ENCODE results near the gene GRPEL1.

Gene GRPEL1

GRCh38 chr4:7054106-7054880 lies 13.6 kb downstream of the GRPEL1 start:
- Histone ChIP-seq H4K91ac (ENCODE audit: low read depth, low read length) (no peak overlapping the region), H3K9ac (ENCODE audit: low read length) (no peak overlapping the region), H3K36me3 (ENCODE audit: control insufficient read depth in 1 of 2, insufficient read depth in 2 of 2, low read length in 2 of 2) (peaks cover 29 to 43% of the 10 kb centered on the region in 2 experiments), H3K4me2 (ENCODE audit: low read length) (no peak overlapping the region), H3K4me1 (ENCODE audit: control insufficient read depth in 1 of 2, insufficient read depth in 2 of 2, low read length in 2 of 2) (no peaks in the 10 kb centered on the region), H3K79me1 (ENCODE audit: low read length) (no peaks in the 10 kb centered on the region), H3K14ac (ENCODE audit: low read length) (no peak overlapping the region), H3K9me3 (ENCODE audit: insufficient read depth, low read depth, low read length) (peaks cover 1% of the 10 kb centered on the region), H3K4ac (ENCODE audit: low read depth, low read length) (no peak overlapping the region), H3K79me2 (ENCODE audit: control insufficient read depth, insufficient read depth, low read length, poor library complexity) (peaks cover 2% of the 10 kb centered on the region), H3K23ac (ENCODE audit: low read length) (no peak overlapping the region), H2AK5ac (ENCODE audit: low read length) (no peak overlapping the region), H3K27ac (ENCODE audit: low read depth, low read length) (no peak overlapping the region), H3K27me3 (ENCODE audit: insufficient read depth, low read length) (no peaks in the 10 kb centered on the region), H4K12ac (ENCODE audit: low read depth, low read length) (no peak overlapping the region), H4K8ac (ENCODE audit: low read depth, low read length) (no peak overlapping the region), H2AFZ (ENCODE audit: insufficient read depth, low read length, poor library complexity) (no peak overlapping the region), H2BK120ac (ENCODE audit: insufficient read depth, low read length, poor library complexity) (no peak overlapping the region), H2BK5ac (ENCODE audit: low read depth, low read length, poor library complexity) (no peak overlapping the region), H3K4me3 (ENCODE audit: low read depth, low read length) (no peak overlapping the region), H3K18ac (ENCODE audit: low read length) (no peak overlapping the region), H2BK12ac (ENCODE audit: low read length) (no peak overlapping the region)
- no peak for DNase-seq
- no CpG with 5 or more reads among the region's 52 CpGs for WGBS (ENCODE audit: extremely low coverage, insufficient coverage, insufficient read length)

- Histone ChIP-seq H3K9ac (ENCODE audit: low read length) (no peak overlapping the region), H4K8ac (ENCODE audit: low read depth, low read length) (no peak overlapping the region), H2BK120ac (ENCODE audit: insufficient read depth, low read length, poor library complexity) (no peak overlapping the region), H3K23ac (ENCODE audit: low read length) (no peak overlapping the region), H3K27ac (ENCODE audit: low read depth, low read length) (no peak overlapping the region), H3K27me3 (ENCODE audit: insufficient read depth, low read length) (no peaks in the 10 kb centered on the region), H3K36me3 (ENCODE audit: control insufficient read depth in 1 of 2, insufficient read depth in 2 of 2, low read length in 2 of 2) (peaks cover 31 to 43% of the 10 kb centered on the region in 2 experiments), H3K4me3 (ENCODE audit: low read depth, low read length) (no peak overlapping the region), H3K4ac (ENCODE audit: low read depth, low read length) (peak overlapping the region; percentile 51), H2BK12ac (ENCODE audit: low read length) (no peak overlapping the region), H3K14ac (ENCODE audit: low read length) (no peak overlapping the region), H2AK5ac (ENCODE audit: low read length) (no peak overlapping the region), H2BK5ac (ENCODE audit: low read depth, low read length, poor library complexity) (no peak overlapping the region), H3K79me1 (ENCODE audit: low read length) (no peaks in the 10 kb centered on the region), H4K91ac (ENCODE audit: low read depth, low read length) (no peak overlapping the region), H2AFZ (ENCODE audit: insufficient read depth, low read length, poor library complexity) (no peak overlapping the region), H3K9me3 (ENCODE audit: insufficient read depth, low read depth, low read length) (peaks cover 1% of the 10 kb centered on the region), H3K4me1 (ENCODE audit: control insufficient read depth in 1 of 2, insufficient read depth in 2 of 2, low read length in 2 of 2) (no peaks in the 10 kb centered on the region), H3K18ac (ENCODE audit: low read length) (no peak overlapping the region), H4K12ac (ENCODE audit: low read depth, low read length) (no peak overlapping the region), H3K79me2 (ENCODE audit: control insufficient read depth, insufficient read depth, low read length, poor library complexity) (peaks cover 2% of the 10 kb centered on the region), H3K4me2 (ENCODE audit: low read length) (no peak overlapping the region)
- WGBS (ENCODE audit: extremely low coverage, insufficient coverage, insufficient read length), result no CpG with 5 or more reads among the region's 20 CpGs
- no peak for DNase-seq
Observed at GRCh38 chr4:7052923-7053715, 14.7 kb downstream of the GRPEL1 start.

- Histone ChIP-seq H2BK12ac (ENCODE audit: low read length) (no peak overlapping the region), H3K79me1 (ENCODE audit: low read length) (no peaks in the 10 kb centered on the region), H3K18ac (ENCODE audit: low read length) (no peak overlapping the region), H2AFZ (ENCODE audit: insufficient read depth, low read length, poor library complexity) (no peak overlapping the region), H3K27me3 (ENCODE audit: insufficient read depth, low read length) (no peaks in the 10 kb centered on the region), H3K23ac (ENCODE audit: low read length) (no peak overlapping the region), H3K36me3 (ENCODE audit: control insufficient read depth in 1 of 2, insufficient read depth in 2 of 2, low read length in 2 of 2) (peaks cover 31 to 43% of the 10 kb centered on the region in 2 experiments), H2BK120ac (ENCODE audit: insufficient read depth, low read length, poor library complexity) (no peak overlapping the region), H3K4ac (ENCODE audit: low read depth, low read length) (no peak overlapping the region), H3K9ac (ENCODE audit: low read length) (no peak overlapping the region), H4K8ac (ENCODE audit: low read depth, low read length) (no peak overlapping the region), H3K4me1 (ENCODE audit: control insufficient read depth in 1 of 2, insufficient read depth in 2 of 2, low read length in 2 of 2) (no peaks in the 10 kb centered on the region), H3K4me3 (ENCODE audit: low read depth, low read length) (no peak overlapping the region), H3K4me2 (ENCODE audit: low read length) (no peak overlapping the region), H2AK5ac (ENCODE audit: low read length) (no peak overlapping the region), H4K12ac (ENCODE audit: low read depth, low read length) (no peak overlapping the region), H3K14ac (ENCODE audit: low read length) (no peak overlapping the region), H2BK5ac (ENCODE audit: low read depth, low read length, poor library complexity) (no peak overlapping the region), H3K79me2 (ENCODE audit: control insufficient read depth, insufficient read depth, low read length, poor library complexity) (peaks cover 2% of the 10 kb centered on the region), H4K91ac (ENCODE audit: low read depth, low read length) (no peak overlapping the region), H3K9me3 (ENCODE audit: insufficient read depth, low read depth, low read length) (peaks cover 3% of the 10 kb centered on the region), H3K27ac (ENCODE audit: low read depth, low read length) (no peak overlapping the region)
- no peak for DNase-seq
- WGBS (ENCODE audit: extremely low coverage, insufficient coverage, insufficient read length), result no CpG with 5 or more reads among the region's 14 CpGs
Observed at GRCh38 chr4:7052313-7052712, 15.6 kb downstream of the GRPEL1 start.

- DNase-seq, result no peak
- H2BK5ac ChIP-seq (ENCODE audit: low read depth, low read length, poor library complexity), result no peak overlapping the region
- no peak overlapping the region for H2AK5ac ChIP-seq (ENCODE audit: low read length)
- H3K18ac ChIP-seq (ENCODE audit: low read length), result no peak overlapping the region
- H4K8ac ChIP-seq (ENCODE audit: low read depth, low read length), result no peak overlapping the region
- H3K9ac ChIP-seq (ENCODE audit: low read length), result no peak overlapping the region
- no peak overlapping the region for H4K12ac ChIP-seq (ENCODE audit: low read depth, low read length)
- H2BK120ac ChIP-seq (ENCODE audit: insufficient read depth, low read length, poor library complexity), result no peak overlapping the region
- H2BK12ac ChIP-seq (ENCODE audit: low read length), result no peak overlapping the region
- H3K79me1 ChIP-seq (ENCODE audit: low read length), result no peaks in the 10 kb centered on the region
- no peak overlapping the region for H3K4me3 ChIP-seq (ENCODE audit: low read depth, low read length)
- H3K9me3 ChIP-seq (ENCODE audit: insufficient read depth, low read depth, low read length), result peaks cover 3% of the 10 kb centered on the region
- WGBS (ENCODE audit: extremely low coverage, insufficient coverage, insufficient read length), result no CpG with 5 or more reads among the region's 14 CpGs
- no peaks in the 10 kb centered on the region for H3K4me1 ChIP-seq (ENCODE audit: control insufficient read depth in 1 of 2, insufficient read depth in 2 of 2, low read length in 2 of 2)
- H4K91ac ChIP-seq (ENCODE audit: low read depth, low read length), result no peak overlapping the region
- H3K14ac ChIP-seq (ENCODE audit: low read length), result no peak overlapping the region
- H2AFZ ChIP-seq (ENCODE audit: insufficient read depth, low read length, poor library complexity), result no peak overlapping the region
- no peak overlapping the region for H3K23ac ChIP-seq (ENCODE audit: low read length)
- no peak overlapping the region for H3K4ac ChIP-seq (ENCODE audit: low read depth, low read length)
- peaks cover 3% of the 10 kb centered on the region for H3K79me2 ChIP-seq (ENCODE audit: control insufficient read depth, insufficient read depth, low read length, poor library complexity)
- H3K36me3 ChIP-seq (ENCODE audit: control insufficient read depth in 1 of 2, insufficient read depth in 2 of 2, low read length in 2 of 2), result peaks cover 31 to 43% of the 10 kb centered on the region in 2 experiments
- no peak overlapping the region for H3K4me2 ChIP-seq (ENCODE audit: low read length)
- no peak overlapping the region for H3K27ac ChIP-seq (ENCODE audit: low read depth, low read length)
- no peaks in the 10 kb centered on the region for H3K27me3 ChIP-seq (ENCODE audit: insufficient read depth, low read length)
Observed at GRCh38 chr4:7051905-7052304, 16.0 kb downstream of the GRPEL1 start.
